ENCODE measurements around the gene TNIP3.

The TNIP3 gene

DNA sequence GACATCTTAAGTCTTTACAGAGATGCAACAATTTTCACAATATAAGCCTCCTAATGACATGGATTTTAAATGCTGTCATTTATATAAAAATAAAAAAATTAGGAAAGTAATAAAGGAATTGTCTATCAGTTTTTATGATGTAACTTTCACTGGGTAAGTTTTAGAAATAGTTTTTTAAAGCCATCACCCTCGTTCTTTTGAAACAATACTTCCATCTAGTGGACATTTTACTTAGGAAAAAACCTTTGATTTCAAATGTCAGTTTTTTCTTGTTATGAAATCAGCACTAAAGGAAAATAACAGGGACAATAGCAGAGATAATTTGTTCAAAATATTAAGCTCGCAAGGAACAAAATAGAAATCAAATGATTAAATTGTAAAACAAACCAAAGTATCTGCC, 67.5 kb downstream of the TNIP3 start:
- Histone ChIP-seq H3K4me3 (ENCODE audit: low read length) (no peak overlapping the region), H3K9me3 (ENCODE audit: control insufficient read depth, low read length) (peaks cover 5% of the 10 kb centered on the region), H3K27me3 (replicated peaks; ENCODE audit: control insufficient read depth, insufficient read depth, low read length) (no peaks in the 10 kb centered on the region), H3K36me3 (ENCODE audit: control insufficient read depth, insufficient read depth, low read length, severe bottlenecking) (no peaks in the 10 kb centered on the region), H3K4me1 (ENCODE audit: control insufficient read depth, insufficient read depth, low read length) (peaks cover 4% of the 10 kb centered on the region), H3K9ac (ENCODE audit: low read length) (no peak overlapping the region)
- DNase-seq (ENCODE audit: low read depth), result peak; percentile 88

DNA sequence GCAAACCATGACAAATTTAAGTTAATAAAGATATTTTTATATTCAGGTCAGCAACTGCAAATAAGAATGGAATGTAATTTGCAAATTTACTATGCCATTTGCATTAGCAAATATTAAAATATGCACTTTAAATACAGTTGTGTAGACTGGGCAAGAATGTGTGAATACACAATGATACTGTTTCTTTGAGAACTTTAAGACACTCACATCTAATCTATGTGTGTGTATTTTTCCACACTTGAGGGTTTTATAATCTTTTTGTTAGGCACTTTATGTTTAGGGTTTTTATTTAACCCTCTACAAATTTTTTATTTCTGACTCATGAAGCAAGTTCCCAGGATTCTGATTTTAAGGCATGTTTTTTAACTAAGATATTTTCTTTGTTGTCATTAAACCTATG, 67.9 kb downstream of the TNIP3 start:
- no peak overlapping the region for H3K9ac ChIP-seq (ENCODE audit: low read length)

DNA sequence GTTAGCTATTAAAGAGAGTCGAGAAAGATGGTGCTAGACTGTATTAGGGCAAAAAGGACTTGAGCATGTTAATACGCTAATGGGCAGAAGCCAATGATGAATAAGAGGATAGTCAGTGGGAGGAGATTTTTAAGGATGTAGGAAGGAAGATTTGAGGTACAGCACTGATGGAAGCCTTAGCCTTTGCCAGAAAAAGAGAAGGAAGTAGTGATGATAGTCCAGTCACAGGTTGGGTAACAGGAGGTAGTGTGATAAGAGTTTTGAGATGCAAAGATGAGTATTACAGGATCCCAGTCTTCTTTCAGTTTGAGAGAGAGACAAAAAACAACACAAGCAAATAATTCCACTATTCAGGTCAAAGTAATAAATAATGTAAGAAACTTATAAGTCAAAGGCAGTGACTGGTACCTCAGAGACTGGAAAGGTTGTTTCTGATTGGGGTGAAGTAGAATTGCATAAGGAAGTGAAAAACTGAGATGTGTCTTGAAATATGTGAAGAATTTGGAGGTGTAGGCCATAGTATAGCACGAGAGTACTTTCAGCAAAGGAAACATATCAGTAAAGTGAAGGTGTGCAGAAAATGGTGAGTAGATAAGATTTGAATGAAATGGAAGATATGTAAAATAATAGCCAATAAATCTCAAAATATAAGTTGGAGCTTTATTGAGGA, 69.7 kb downstream of the TNIP3 start:
- H3K9ac ChIP-seq (ENCODE audit: low read length), result no peak overlapping the region
- no peak overlapping the region for H3K4me3 ChIP-seq (ENCODE audit: low read length)
- no peaks in the 10 kb centered on the region for H3K36me3 ChIP-seq (ENCODE audit: control insufficient read depth, insufficient read depth, low read length, severe bottlenecking)
- no peak for DNase-seq (ENCODE audit: low read depth)
- peaks cover 4% of the 10 kb centered on the region for H3K4me1 ChIP-seq (ENCODE audit: control insufficient read depth, insufficient read depth, low read length)
- no peaks in the 10 kb centered on the region for H3K9me3 ChIP-seq (ENCODE audit: control insufficient read depth, low read length)
- no peaks in the 10 kb centered on the region for H3K27me3 ChIP-seq (replicated peaks; ENCODE audit: control insufficient read depth, insufficient read depth, low read length)

More for the DNA sequence above, 67.9 kb downstream of the TNIP3 start:
- no peak overlapping the region for H3K4me3 ChIP-seq (ENCODE audit: low read length)
- DNase-seq (ENCODE audit: low read depth), result no peak
- no peaks in the 10 kb centered on the region for H3K36me3 ChIP-seq (ENCODE audit: control insufficient read depth, insufficient read depth, low read length, severe bottlenecking)
- H3K4me1 ChIP-seq (ENCODE audit: control insufficient read depth, insufficient read depth, low read length), result peaks cover 4% of the 10 kb centered on the region
- H3K9me3 ChIP-seq (ENCODE audit: control insufficient read depth, low read length), result peaks cover under 1% of the 10 kb centered on the region
- no peaks in the 10 kb centered on the region for H3K27me3 ChIP-seq (replicated peaks; ENCODE audit: control insufficient read depth, insufficient read depth, low read length)

DNA sequence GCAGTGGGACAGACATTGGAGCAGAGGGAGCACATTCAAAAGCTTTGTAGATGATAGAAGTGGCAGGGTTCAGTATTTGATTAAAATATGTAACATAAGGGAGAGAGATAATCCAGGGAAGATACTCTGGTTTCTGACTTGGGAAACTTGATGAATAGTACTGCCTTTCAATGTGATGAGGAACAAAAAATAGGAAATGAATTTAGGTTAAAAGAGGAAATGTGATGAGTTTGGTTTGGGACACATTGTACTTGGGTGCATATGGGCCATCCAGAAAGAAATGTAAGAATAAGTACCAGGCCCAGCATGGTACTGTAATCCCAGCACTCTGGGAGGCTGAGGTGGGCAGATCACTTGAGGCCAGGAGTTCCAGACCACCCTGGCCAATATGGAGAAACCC, 70.9 kb downstream of the TNIP3 start:
- no peak overlapping the region for H3K9ac ChIP-seq (ENCODE audit: low read length)
- H3K27me3 ChIP-seq (replicated peaks; ENCODE audit: control insufficient read depth, insufficient read depth, low read length), result no peaks in the 10 kb centered on the region
- DNase-seq (ENCODE audit: low read depth), result no peak
- H3K36me3 ChIP-seq (ENCODE audit: control insufficient read depth, insufficient read depth, low read length, severe bottlenecking), result no peaks in the 10 kb centered on the region
- H3K4me1 ChIP-seq (ENCODE audit: control insufficient read depth, insufficient read depth, low read length), result peaks cover 4% of the 10 kb centered on the region
- no peaks in the 10 kb centered on the region for H3K9me3 ChIP-seq (ENCODE audit: control insufficient read depth, low read length)
- no peak overlapping the region for H3K4me3 ChIP-seq (ENCODE audit: low read length)

DNA sequence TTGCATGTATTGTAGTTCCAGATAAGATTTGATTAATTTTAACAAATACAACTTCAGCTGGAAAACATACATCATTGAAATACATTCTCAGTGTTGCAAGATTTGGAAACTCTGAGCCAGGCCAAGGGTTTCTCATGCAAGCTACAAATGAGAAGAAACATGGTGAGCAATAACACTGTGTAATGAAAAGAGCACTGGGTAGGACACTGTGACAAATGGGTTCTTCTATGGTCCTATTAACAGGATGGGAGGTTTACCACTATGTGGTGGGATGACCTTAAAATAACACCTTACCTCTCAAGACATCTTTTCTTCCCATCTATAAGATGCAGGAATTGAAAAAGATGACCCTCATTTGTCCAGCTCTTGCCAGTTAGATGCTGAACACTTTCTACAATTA, 72.2 kb downstream of the TNIP3 start:
- Histone ChIP-seq H3K4me1 (ENCODE audit: control insufficient read depth, insufficient read depth, low read length) (peaks cover 4% of the 10 kb centered on the region), H3K36me3 (ENCODE audit: control insufficient read depth, insufficient read depth, low read length, severe bottlenecking) (no peaks in the 10 kb centered on the region), H3K27me3 (replicated peaks; ENCODE audit: control insufficient read depth, insufficient read depth, low read length) (no peaks in the 10 kb centered on the region), H3K4me3 (ENCODE audit: low read length) (no peak overlapping the region), H3K9ac (ENCODE audit: low read length) (no peak overlapping the region), H3K9me3 (ENCODE audit: control insufficient read depth, low read length) (no peaks in the 10 kb centered on the region)
- DNase-seq (ENCODE audit: low read depth), result no peak

DNA sequence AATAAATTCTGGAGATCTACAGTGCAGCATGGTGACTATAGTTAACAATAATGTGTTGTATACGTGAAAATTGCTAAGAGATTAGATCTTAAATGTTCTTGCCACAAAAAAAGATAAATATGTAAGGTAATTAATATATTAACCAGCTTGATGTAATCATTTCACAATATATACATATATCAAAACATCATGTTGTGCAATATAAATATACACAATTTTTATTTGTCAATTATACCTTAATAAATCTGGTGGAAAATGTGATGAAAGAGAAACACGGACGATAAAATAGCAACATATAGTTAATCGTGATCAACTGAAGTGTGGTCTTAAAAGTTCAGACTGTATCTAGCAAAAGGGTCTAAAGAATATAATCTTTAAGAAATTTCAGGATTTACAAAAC, 75.3 kb downstream of the TNIP3 start:
- DNase-seq (ENCODE audit: low read depth), result no peak
- Histone ChIP-seq H3K4me1 (ENCODE audit: control insufficient read depth, insufficient read depth, low read length) (no peaks in the 10 kb centered on the region), H3K9me3 (ENCODE audit: control insufficient read depth, low read length) (no peaks in the 10 kb centered on the region)

More for the DNA sequence above, 75.3 kb downstream of the TNIP3 start:
- Histone ChIP-seq H3K27me3 (replicated peaks; ENCODE audit: control insufficient read depth, insufficient read depth, low read length) (no peaks in the 10 kb centered on the region), H3K4me3 (ENCODE audit: low read length) (no peak overlapping the region), H3K36me3 (ENCODE audit: control insufficient read depth, insufficient read depth, low read length, severe bottlenecking) (no peaks in the 10 kb centered on the region), H3K9ac (ENCODE audit: low read length) (no peak overlapping the region)
